SK-N-MC (cell line): ENCODE measurements around the gene SOX1.
A peak's percentile ranks its signal among the peaks of the same experiment; 100 is the strongest.

ENCODE experiments used
- DNase-seq: peaks from one replicate; pipeline ENCODE4 v3.0.0-alpha.2; 2011; ENCODE audit warnings: low read depth, low spot score
- H3K27ac ChIP-seq: fragments of 200-600 bp; sonication (generic); 2 replicates; pipeline ENCODE4 v1.5.1; 2016; ENCODE audit warnings: mixed run types
- H3K36me3 ChIP-seq: fragments of 200-600 bp; sonication (generic); 2 replicates; pipeline ENCODE4 v1.6.1; 2017; ENCODE audit warnings: antibody characterized with exemption, low read length, mixed read lengths; ENCODE audit not compliant: insufficient read depth
- H3K4me3 ChIP-seq: fragments of 200-600 bp; sonication (generic); 2 replicates; pipeline ENCODE4 v1.5.1; 2016
- H3K9ac ChIP-seq: fragments of 200-600 bp; sonication (generic); 2 replicates; pipeline ENCODE4 v1.8.0; 2017; ENCODE audit warnings: mixed run types, mixed read lengths; ENCODE audit not compliant: insufficient read length
- H3K9me3 ChIP-seq: fragments of 200-600 bp; sonication (generic); 2 replicates; pipeline ENCODE4 v1.6.1; 2017; ENCODE audit warnings: low read depth, mild to moderate bottlenecking, antibody characterized with exemption, low read length, moderate library complexity, mixed read lengths
- EZH2 ChIP-seq: fragments of 200-600 bp; sonication (generic); IDR thresholded peaks from one replicate; pipeline ENCODE4 v1.6.1; 2017; ENCODE audit warnings: antibody characterized with exemption
- FOXP2 ChIP-seq: optimal IDR thresholded peaks from 2 replicates; pipeline ENCODE3; 2011; ENCODE audit warnings: mild to moderate bottlenecking, moderate library complexity; ENCODE audit not compliant: insufficient read depth; ENCODE audit errors: extremely low read length, control extremely low read depth
- POLR2AphosphoS5 ChIP-seq: IDR thresholded peaks from 2 replicates; pipeline ENCODE4 v1.6.1; 2012; ENCODE audit warnings: mild to moderate bottlenecking, low read depth, low read length, borderline replicate concordance

Gene SOX1

GRCh38 chr13:112105244-112105681, 38.3 kb downstream of the SOX1 start:
- Histone ChIP-seq H3K4me3 (no peak overlapping the region), H3K9ac (no peak overlapping the region)

GRCh38 chr13:112105892-112106291, 38.9 kb downstream of the SOX1 start:
- Histone ChIP-seq H3K9me3 (no peaks in the 10 kb centered on the region), H3K27ac (no peak overlapping the region), H3K4me3 (no peak overlapping the region), H3K36me3 (no peaks in the 10 kb centered on the region), H3K9ac (no peak overlapping the region)
- DNase-seq = no peak
- TF ChIP-seq EZH2 (no peak), FOXP2 (no peak), POLR2AphosphoS5 (no peak)

More at GRCh38 chr13:112105244-112105681, 38.3 kb downstream of the SOX1 start:
- H3K36me3 ChIP-seq = no peaks in the 10 kb centered on the region
- DNase-seq = no peak
- no peak overlapping the region for H3K27ac ChIP-seq
- TF ChIP-seq POLR2AphosphoS5 (no peak), FOXP2 (no peak), EZH2 (no peak)
- H3K9me3 ChIP-seq = no peaks in the 10 kb centered on the region

DNA sequence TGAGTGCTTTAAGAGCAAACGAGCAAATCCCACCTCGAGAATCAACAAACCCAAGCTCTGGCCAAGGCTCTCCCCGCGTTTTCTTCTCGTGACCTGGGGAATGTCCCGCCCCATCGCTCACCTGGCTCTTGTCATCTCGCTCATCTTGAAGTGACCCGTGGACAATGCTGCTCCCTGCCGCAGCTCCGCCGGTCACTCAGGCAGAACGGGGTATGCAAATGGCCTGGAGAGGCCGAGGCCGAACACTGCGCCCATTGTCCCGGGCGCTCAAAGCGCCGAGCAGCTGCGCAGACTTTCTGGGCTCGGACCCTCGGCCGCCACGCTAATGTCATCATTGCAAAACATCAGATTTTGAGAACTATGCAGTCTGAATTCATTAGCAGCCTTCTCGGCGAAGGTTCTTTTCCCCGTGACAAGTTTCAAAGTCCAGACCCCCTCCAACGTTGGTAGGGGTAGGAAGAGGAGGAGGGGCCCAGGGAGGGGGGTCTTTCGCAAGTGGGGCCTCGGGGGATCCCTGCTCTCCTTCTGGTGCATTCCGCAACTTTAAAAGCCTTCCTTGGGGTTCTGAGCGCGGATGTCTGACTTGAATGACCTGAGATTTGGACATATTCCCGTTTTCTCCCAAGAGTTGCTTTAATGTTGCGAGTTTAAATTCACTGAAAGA, 39.7 kb downstream of the SOX1 start:
- Histone ChIP-seq H3K27ac (no peak overlapping the region), H3K9me3 (no peaks in the 10 kb centered on the region), H3K4me3 (no peak overlapping the region), H3K9ac (no peak overlapping the region), H3K36me3 (no peaks in the 10 kb centered on the region)
- no peak for TF ChIP-seq POLR2AphosphoS5
- TF ChIP-seq FOXP2 = no peak
- TF ChIP-seq EZH2 = no peak
- no peak for DNase-seq

- H3K36me3 ChIP-seq = no peaks in the 10 kb centered on the region
- H3K27ac ChIP-seq = no peak overlapping the region
- no peak overlapping the region for H3K9ac ChIP-seq
- no peaks in the 10 kb centered on the region for H3K9me3 ChIP-seq
- DNase-seq = no peak
- H3K4me3 ChIP-seq = no peak overlapping the region
- no peak for TF ChIP-seq FOXP2
- TF ChIP-seq EZH2 = peak; percentile 64
- no peak for TF ChIP-seq POLR2AphosphoS5
Observed at GRCh38 chr13:112107289-112107688, 40.3 kb downstream of the SOX1 start.

DNA sequence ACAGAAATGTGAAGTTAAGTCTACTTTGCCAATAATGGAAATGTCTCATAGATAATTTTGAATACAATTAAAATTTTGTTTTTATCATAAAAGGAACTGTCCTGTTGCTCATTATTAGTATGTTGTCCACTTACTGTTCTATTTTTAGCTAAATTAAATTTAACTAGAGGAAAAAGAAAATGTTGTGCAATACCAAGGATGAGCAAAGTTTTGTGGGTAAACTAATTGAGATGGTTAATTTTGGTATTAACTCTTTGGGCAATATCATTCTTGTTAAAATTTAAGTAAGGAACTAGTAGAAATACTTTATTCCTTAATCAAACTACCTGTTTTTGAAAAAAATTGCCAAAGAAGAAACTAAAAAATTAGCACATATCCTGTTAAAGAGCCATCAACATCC, 43.5 kb downstream of the SOX1 start:
- Histone ChIP-seq H3K9ac (no peak overlapping the region), H3K36me3 (no peaks in the 10 kb centered on the region), H3K27ac (no peak overlapping the region), H3K9me3 (no peaks in the 10 kb centered on the region), H3K4me3 (no peak overlapping the region)
- DNase-seq = no peak
- TF ChIP-seq POLR2AphosphoS5 (no peak), FOXP2 (no peak), EZH2 (no peak)

GRCh38 chr13:112111239-112111857, 44.4 kb downstream of the SOX1 start:
- H3K27ac ChIP-seq = no peak overlapping the region
- H3K9me3 ChIP-seq = no peaks in the 10 kb centered on the region
- no peak for DNase-seq
- TF ChIP-seq POLR2AphosphoS5 = no peak
- TF ChIP-seq EZH2 = no peak
- TF ChIP-seq FOXP2 = no peak
- no peaks in the 10 kb centered on the region for H3K36me3 ChIP-seq
- no peak overlapping the region for H3K9ac ChIP-seq
- H3K4me3 ChIP-seq = no peak overlapping the region

- H3K9me3 ChIP-seq = no peaks in the 10 kb centered on the region
- H3K36me3 ChIP-seq = no peaks in the 10 kb centered on the region
- no peak overlapping the region for H3K27ac ChIP-seq
- TF ChIP-seq POLR2AphosphoS5 (no peak), EZH2 (no peak), FOXP2 (no peak)
- no peak overlapping the region for H3K9ac ChIP-seq
- H3K4me3 ChIP-seq = no peak overlapping the region
- no peak for DNase-seq
Observed at GRCh38 chr13:112112534-112113276, 45.8 kb downstream of the SOX1 start.

DNA sequence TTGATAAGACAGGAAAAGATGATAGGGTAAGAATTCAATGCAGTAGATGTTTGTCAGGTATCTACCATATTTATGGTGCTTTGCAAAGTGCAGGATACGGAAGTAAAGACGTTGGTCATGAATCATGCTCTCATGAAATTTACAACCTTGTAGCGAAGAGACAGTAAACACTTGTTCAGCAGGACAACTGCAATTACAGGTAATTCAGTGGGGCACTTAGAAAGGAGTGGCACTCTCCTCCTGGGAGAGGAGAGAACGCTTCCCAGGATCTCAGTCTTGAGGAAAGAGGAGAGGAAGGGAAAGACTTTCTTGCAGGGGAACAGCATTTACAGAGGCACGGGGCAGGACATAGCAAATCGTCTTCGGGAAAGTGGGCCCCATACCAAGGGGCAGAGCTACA, 46.4 kb downstream of the SOX1 start:
- H3K9ac ChIP-seq = no peak overlapping the region
- no peak overlapping the region for H3K27ac ChIP-seq
- no peak for DNase-seq
- H3K4me3 ChIP-seq = no peak overlapping the region
- no peaks in the 10 kb centered on the region for H3K36me3 ChIP-seq
- H3K9me3 ChIP-seq = no peaks in the 10 kb centered on the region
- TF ChIP-seq POLR2AphosphoS5 = no peak
- no peak for TF ChIP-seq EZH2
- TF ChIP-seq FOXP2 = no peak
